ENCODE measurements around the gene PQBP1. TPM values are rescaled to one million over a fixed set of nuclear protein-coding genes. Genes with fewer than 3 reads are reported as not detected.
"Not testable (repeated sequence)": the region's sequence is repeated elsewhere in the genome, so short reads cannot be mapped to it uniquely, and the experiment has no call there.

The PQBP1 gene
- 55.0 TPM for polyA plus RNA-seq (2013, experiment 1 of 2)
- polyA plus RNA-seq (2013, experiment 2 of 2) = 55.0 TPM

GRCh38 chrX:48897625-48898306 is at the start of gene PQBP1, which contains the start of gene TIMM17B:
PQBP1 (plus strand) TSS chrX:48897930; CDS start chrX:48898510, 580 bp downstream.
TIMM17B (minus strand) TSS chrX:48897768; CDS start chrX:48897749, 19 bp downstream.
- Histone ChIP-seq H3K4me3 (ENCODE audit: extremely low read depth, insufficient read depth, low read length, poor library complexity, severe bottlenecking) (peak within 1 kb of the TSS; percentile 58), H3K27ac (ENCODE audit: low read depth, low read length, severe bottlenecking) (peak within 1 kb of the TSS; percentile 92), H3K36me3 (ENCODE audit: control insufficient read depth, insufficient read depth, low read length) (peaks cover 43% of the 10 kb centered on the region), H3K4me1 (ENCODE audit: control insufficient read depth, insufficient read depth, low read length, poor library complexity, severe bottlenecking) (no peaks in the 10 kb centered on the region), H3K9me3 (ENCODE audit: control insufficient read depth, low read length) (no peaks in the 10 kb centered on the region)
- WGBS, 2 experiments (ENCODE audit: insufficient coverage in 2 of 2) = 0 to 1% methylated on average over 17 to 27 of the region's 49 CpGs

- H3K9me3 ChIP-seq (ENCODE audit: control insufficient read depth, low read length) = no peaks in the 10 kb centered on the region
- H3K36me3 ChIP-seq (ENCODE audit: control insufficient read depth, insufficient read depth, low read length) = no peaks in the 10 kb centered on the region
- WGBS, 2 experiments (ENCODE audit: insufficient coverage in 2 of 2) = no CpG with 5 or more reads among the region's 1 CpG
- no peaks in the 10 kb centered on the region for H3K4me1 ChIP-seq (ENCODE audit: control insufficient read depth, insufficient read depth, low read length, poor library complexity, severe bottlenecking)
- H3K4me3 ChIP-seq (ENCODE audit: extremely low read depth, insufficient read depth, low read length, poor library complexity, severe bottlenecking) = no peak overlapping the region
- H3K27ac ChIP-seq (ENCODE audit: low read depth, low read length, severe bottlenecking) = no peak overlapping the region
Measured at GRCh38 chrX:48848847-48849246, 48.9 kb upstream of the PQBP1 start.

DNA sequence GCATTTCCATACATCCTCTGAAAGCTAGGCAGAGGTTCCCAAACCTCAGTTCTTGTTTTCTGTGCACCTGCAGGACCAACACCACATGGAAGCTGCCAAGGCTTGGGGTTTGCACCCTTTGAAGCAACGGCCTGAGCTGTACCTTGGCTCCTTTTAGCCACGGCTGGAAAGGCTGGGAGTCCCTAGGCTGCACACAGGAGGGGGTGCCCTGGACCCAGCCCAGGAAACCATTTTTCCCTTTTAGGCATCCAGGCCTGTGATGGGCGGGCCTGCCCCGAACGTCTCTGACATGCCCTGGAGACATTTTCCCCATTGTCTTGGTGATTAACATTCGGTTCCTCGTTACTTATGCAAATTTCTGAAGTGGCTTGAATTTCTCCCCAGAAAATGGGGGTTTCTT is 44.9 kb upstream of the PQBP1 start:
- Histone ChIP-seq H3K9me3 (ENCODE audit: control insufficient read depth, low read length) (no peaks in the 10 kb centered on the region), H3K36me3 (ENCODE audit: control insufficient read depth, insufficient read depth, low read length) (no peaks in the 10 kb centered on the region), H3K27ac (ENCODE audit: low read depth, low read length, severe bottlenecking) (no peak overlapping the region), H3K4me3 (ENCODE audit: extremely low read depth, insufficient read depth, low read length, poor library complexity, severe bottlenecking) (no peak overlapping the region), H3K4me1 (ENCODE audit: control insufficient read depth, insufficient read depth, low read length, poor library complexity, severe bottlenecking) (no peaks in the 10 kb centered on the region)
- 80 to 81% methylated on average over 3 to 4 of the region's 7 CpGs for WGBS, 2 experiments (ENCODE audit: insufficient coverage in 2 of 2)

GRCh38 chrX:48853494-48853893 is 44.2 kb upstream of the PQBP1 start:
- H3K9me3 ChIP-seq (ENCODE audit: control insufficient read depth, low read length); H3K27ac ChIP-seq (ENCODE audit: low read depth, low read length, severe bottlenecking); H3K4me3 ChIP-seq (ENCODE audit: extremely low read depth, insufficient read depth, low read length, poor library complexity, severe bottlenecking); H3K4me1 ChIP-seq (ENCODE audit: control insufficient read depth, insufficient read depth, low read length, poor library complexity, severe bottlenecking); H3K36me3 ChIP-seq (ENCODE audit: control insufficient read depth, insufficient read depth, low read length): not testable (repeated sequence)

GRCh38 chrX:48854121-48854804 is 43.5 kb upstream of the PQBP1 start:
- not testable (repeated sequence) for H3K36me3 ChIP-seq (ENCODE audit: control insufficient read depth, insufficient read depth, low read length); H3K4me1 ChIP-seq (ENCODE audit: control insufficient read depth, insufficient read depth, low read length, poor library complexity, severe bottlenecking); H3K9me3 ChIP-seq (ENCODE audit: control insufficient read depth, low read length); H3K4me3 ChIP-seq (ENCODE audit: extremely low read depth, insufficient read depth, low read length, poor library complexity, severe bottlenecking); H3K27ac ChIP-seq (ENCODE audit: low read depth, low read length, severe bottlenecking)
- 93 to 94% methylated on average over 3 to 5 of the region's 12 CpGs for WGBS, 2 experiments (ENCODE audit: insufficient coverage in 2 of 2)

- H3K4me1 ChIP-seq (ENCODE audit: control insufficient read depth, insufficient read depth, low read length, poor library complexity, severe bottlenecking) = no peaks in the 10 kb centered on the region
- H3K36me3 ChIP-seq (ENCODE audit: control insufficient read depth, insufficient read depth, low read length) = no peaks in the 10 kb centered on the region
- H3K9me3 ChIP-seq (ENCODE audit: control insufficient read depth, low read length) = no peaks in the 10 kb centered on the region
- H3K4me3 ChIP-seq (ENCODE audit: extremely low read depth, insufficient read depth, low read length, poor library complexity, severe bottlenecking) = no peak overlapping the region
- WGBS, 2 experiments (ENCODE audit: insufficient coverage in 2 of 2) = 50% methylated on average over 1 of the region's 5 CpGs; no CpG with 5 or more reads in 1 of the 2 experiments
- no peak overlapping the region for H3K27ac ChIP-seq (ENCODE audit: low read depth, low read length, severe bottlenecking)
Measured at GRCh38 chrX:48854898-48855297, 42.8 kb upstream of the PQBP1 start.

DNA sequence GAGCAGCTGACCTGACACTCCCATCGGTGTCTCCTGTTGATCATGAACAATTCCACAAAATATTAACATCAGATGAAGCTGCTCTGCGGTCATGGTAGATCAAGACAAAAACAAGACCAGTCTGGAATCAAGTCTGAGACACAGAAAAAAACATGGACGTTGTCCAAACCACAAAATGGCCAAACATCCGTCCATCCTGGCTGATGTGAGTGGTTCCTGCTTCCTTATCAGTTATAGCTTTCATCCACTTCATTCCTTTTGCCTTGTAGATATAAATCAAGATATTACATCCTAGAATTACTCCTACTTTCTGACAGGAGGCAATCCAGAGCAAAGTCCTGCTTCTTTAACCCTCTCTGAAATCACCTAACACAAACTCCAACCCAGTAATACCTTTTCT is 33.5 kb upstream of the PQBP1 start:
- H3K9me3 ChIP-seq (ENCODE audit: control insufficient read depth, low read length) = no peaks in the 10 kb centered on the region
- no peaks in the 10 kb centered on the region for H3K36me3 ChIP-seq (ENCODE audit: control insufficient read depth, insufficient read depth, low read length)
- no peak overlapping the region for H3K4me3 ChIP-seq (ENCODE audit: extremely low read depth, insufficient read depth, low read length, poor library complexity, severe bottlenecking)
- no peak overlapping the region for H3K27ac ChIP-seq (ENCODE audit: low read depth, low read length, severe bottlenecking)
- 90% methylated on average over 3 of the region's 4 CpGs; no CpG with 5 or more reads in 1 of the 2 experiments for WGBS, 2 experiments (ENCODE audit: insufficient coverage in 2 of 2)
- H3K4me1 ChIP-seq (ENCODE audit: control insufficient read depth, insufficient read depth, low read length, poor library complexity, severe bottlenecking) = peaks cover 5% of the 10 kb centered on the region

- not testable (repeated sequence) for H3K27ac ChIP-seq (ENCODE audit: low read depth, low read length, severe bottlenecking); H3K36me3 ChIP-seq (ENCODE audit: control insufficient read depth, insufficient read depth, low read length); H3K4me3 ChIP-seq (ENCODE audit: extremely low read depth, insufficient read depth, low read length, poor library complexity, severe bottlenecking); H3K9me3 ChIP-seq (ENCODE audit: control insufficient read depth, low read length); H3K4me1 ChIP-seq (ENCODE audit: control insufficient read depth, insufficient read depth, low read length, poor library complexity, severe bottlenecking)
- no CpG with 5 or more reads among the region's 2 CpGs for WGBS, 2 experiments (ENCODE audit: insufficient coverage in 2 of 2)
Measured at GRCh38 chrX:48872017-48872416, 25.7 kb upstream of the PQBP1 start.

DNA sequence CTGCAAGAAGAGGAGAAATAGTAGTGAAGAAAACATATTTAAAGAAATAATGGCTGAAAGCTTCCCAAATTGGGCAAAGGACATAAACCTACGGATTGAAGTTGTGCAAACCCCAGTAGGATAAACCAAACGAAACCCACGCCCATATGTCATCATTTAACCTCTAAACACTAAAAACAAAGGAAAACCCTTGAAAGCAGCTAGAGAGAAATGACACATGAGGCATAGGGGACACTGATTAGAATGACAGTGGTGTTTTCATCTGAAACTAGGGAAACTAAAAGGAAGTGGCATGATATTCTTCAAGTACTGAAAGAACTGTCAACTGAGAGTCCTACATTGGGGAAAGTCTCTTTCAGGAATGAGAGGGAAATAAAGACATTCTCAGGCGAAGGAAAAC is 20.8 kb upstream of the PQBP1 start:
- H3K4me1 ChIP-seq (ENCODE audit: control insufficient read depth, insufficient read depth, low read length, poor library complexity, severe bottlenecking); H3K9me3 ChIP-seq (ENCODE audit: control insufficient read depth, low read length); H3K4me3 ChIP-seq (ENCODE audit: extremely low read depth, insufficient read depth, low read length, poor library complexity, severe bottlenecking); H3K27ac ChIP-seq (ENCODE audit: low read depth, low read length, severe bottlenecking); H3K36me3 ChIP-seq (ENCODE audit: control insufficient read depth, insufficient read depth, low read length): not testable (repeated sequence)
- WGBS, 2 experiments (ENCODE audit: insufficient coverage in 2 of 2) = no CpG with 5 or more reads among the region's 4 CpGs

- Histone ChIP-seq H3K4me3 (ENCODE audit: extremely low read depth, insufficient read depth, low read length, poor library complexity, severe bottlenecking) (no peak overlapping the region), H3K36me3 (ENCODE audit: control insufficient read depth, insufficient read depth, low read length) (no peaks in the 10 kb centered on the region), H3K9me3 (ENCODE audit: control insufficient read depth, low read length) (no peaks in the 10 kb centered on the region), H3K27ac (ENCODE audit: low read depth, low read length, severe bottlenecking) (no peak overlapping the region), H3K4me1 (ENCODE audit: control insufficient read depth, insufficient read depth, low read length, poor library complexity, severe bottlenecking) (no peaks in the 10 kb centered on the region)
- 65 to 92% methylated on average over 3 to 6 of the region's 10 CpGs for WGBS, 2 experiments (ENCODE audit: insufficient coverage in 2 of 2)
Measured at GRCh38 chrX:48883729-48884128, 14.0 kb upstream of the PQBP1 start.

- not testable (repeated sequence) for H3K4me1 ChIP-seq (ENCODE audit: control insufficient read depth, insufficient read depth, low read length, poor library complexity, severe bottlenecking); H3K27ac ChIP-seq (ENCODE audit: low read depth, low read length, severe bottlenecking); H3K36me3 ChIP-seq (ENCODE audit: control insufficient read depth, insufficient read depth, low read length); H3K9me3 ChIP-seq (ENCODE audit: control insufficient read depth, low read length); H3K4me3 ChIP-seq (ENCODE audit: extremely low read depth, insufficient read depth, low read length, poor library complexity, severe bottlenecking)
- WGBS, 2 experiments (ENCODE audit: insufficient coverage in 2 of 2) = 60 to 90% methylated on average over 1 to 2 of the region's 5 CpGs
Measured at GRCh38 chrX:48886586-48886985, 11.1 kb upstream of the PQBP1 start.

Data from mesodermal cell (in vitro differentiated cells).